IPS-18a (cell line): Measurements from ENCODE around the gene RTN4.

ENCODE experiments used
- H3K27ac ChIP-seq: one replicate; pipeline ENCODE4 v1.5.1; 2013; ENCODE audit warnings: low read length
- H3K27me3 ChIP-seq: one replicate; pipeline ENCODE4 v1.6.1; 2013; ENCODE audit warnings: mild to moderate bottlenecking, low read length; ENCODE audit not compliant: control insufficient read depth, insufficient read depth
- H3K36me3 ChIP-seq: one replicate; pipeline ENCODE4 v1.6.1; 2013; ENCODE audit warnings: low read depth, low read length; ENCODE audit not compliant: control insufficient read depth
- H3K4me1 ChIP-seq: one replicate; pipeline ENCODE4 v1.6.1; 2013; ENCODE audit warnings: low read depth, low read length; ENCODE audit not compliant: control insufficient read depth
- H3K4me3 ChIP-seq: one replicate; pipeline ENCODE4 v1.5.1; 2013; ENCODE audit warnings: low read length
- H3K9ac ChIP-seq: one replicate; pipeline ENCODE4 v1.6.1; 2013; ENCODE audit warnings: mild to moderate bottlenecking, low read length, moderate library complexity
- H3K9me3 ChIP-seq: one replicate; pipeline ENCODE4 v1.6.1; 2013; ENCODE audit warnings: low read depth, low read length; ENCODE audit not compliant: control insufficient read depth

Gene RTN4

GRCh38 chr2:54964271-54964670 lies 86.0 kb downstream of the RTN4 start:
- no peaks in the 10 kb centered on the region for H3K27me3 ChIP-seq
- H3K4me3 ChIP-seq, result no peak overlapping the region
- H3K27ac ChIP-seq, result no peak overlapping the region
- H3K4me1 ChIP-seq, result no peaks in the 10 kb centered on the region
- no peak overlapping the region for H3K9ac ChIP-seq
- H3K9me3 ChIP-seq, result no peaks in the 10 kb centered on the region
- H3K36me3 ChIP-seq, result no peaks in the 10 kb centered on the region

GRCh38 chr2:54963476-54963875 lies 86.8 kb downstream of the RTN4 start:
- no peaks in the 10 kb centered on the region for H3K27me3 ChIP-seq
- H3K9me3 ChIP-seq, result no peaks in the 10 kb centered on the region
- no peaks in the 10 kb centered on the region for H3K36me3 ChIP-seq
- no peak overlapping the region for H3K27ac ChIP-seq
- H3K4me1 ChIP-seq, result no peaks in the 10 kb centered on the region
- H3K9ac ChIP-seq, result no peak overlapping the region
- no peak overlapping the region for H3K4me3 ChIP-seq

DNA sequence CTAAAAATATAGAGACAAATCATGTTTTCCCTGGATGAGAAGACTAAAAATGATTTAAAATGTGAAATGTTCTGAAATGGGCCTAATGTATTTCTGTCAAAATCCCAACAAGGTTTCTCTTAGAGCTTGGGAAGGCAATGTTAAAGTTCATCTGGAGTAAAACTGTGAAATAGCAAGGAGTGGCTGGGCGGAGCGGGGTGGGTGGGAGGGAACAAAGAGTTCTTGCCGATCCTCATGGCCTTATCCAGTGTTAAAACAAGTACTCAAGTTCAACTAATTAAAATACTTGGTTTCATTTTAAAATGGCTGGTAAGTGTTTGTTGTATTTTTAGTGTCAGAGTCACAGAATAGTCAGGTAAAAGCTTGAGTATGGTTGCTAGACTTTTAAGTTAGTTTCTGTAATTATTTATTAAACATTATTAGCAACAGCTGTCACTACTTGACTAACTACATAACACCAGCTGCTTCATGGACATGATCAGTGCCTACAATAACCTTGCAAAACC lies 87.3 kb downstream of the RTN4 start:
- Histone ChIP-seq H3K27ac (no peak overlapping the region), H3K4me3 (no peak overlapping the region), H3K36me3 (no peaks in the 10 kb centered on the region), H3K27me3 (no peaks in the 10 kb centered on the region), H3K9me3 (no peaks in the 10 kb centered on the region), H3K9ac (no peak overlapping the region), H3K4me1 (no peaks in the 10 kb centered on the region)

- Histone ChIP-seq H3K27ac (no peak overlapping the region), H3K27me3 (no peaks in the 10 kb centered on the region), H3K9me3 (no peaks in the 10 kb centered on the region), H3K36me3 (no peaks in the 10 kb centered on the region), H3K9ac (no peak overlapping the region), H3K4me1 (no peaks in the 10 kb centered on the region), H3K4me3 (no peak overlapping the region)
Measured at GRCh38 chr2:54962511-54962910, 87.7 kb downstream of the RTN4 start.

DNA sequence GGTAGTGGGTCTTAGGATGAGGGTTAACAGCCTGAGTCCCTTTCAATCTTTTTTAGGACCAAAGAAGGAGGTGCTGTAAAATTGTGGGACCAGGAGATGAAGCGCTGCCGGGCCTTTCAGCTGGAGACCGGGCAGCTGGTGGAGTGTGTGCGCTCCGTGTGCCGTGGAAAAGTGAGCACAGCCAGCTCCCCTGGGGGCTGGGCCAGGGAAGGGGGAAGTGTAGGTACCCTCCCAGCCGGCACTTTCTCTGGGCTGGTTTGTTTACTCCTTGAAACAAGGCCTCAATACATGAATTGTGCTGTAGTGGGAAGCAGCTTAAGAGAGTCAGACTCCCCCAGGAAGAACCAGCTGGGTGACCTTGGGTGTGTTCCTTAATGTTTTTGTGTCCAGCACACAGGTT lies 90.1 kb downstream of the RTN4 start:
- no peak overlapping the region for H3K4me3 ChIP-seq
- no peaks in the 10 kb centered on the region for H3K9me3 ChIP-seq
- no peaks in the 10 kb centered on the region for H3K27me3 ChIP-seq
- H3K27ac ChIP-seq, result no peak overlapping the region
- no peak overlapping the region for H3K9ac ChIP-seq
- H3K4me1 ChIP-seq, result peaks cover 7% of the 10 kb centered on the region
- H3K36me3 ChIP-seq, result no peaks in the 10 kb centered on the region

DNA sequence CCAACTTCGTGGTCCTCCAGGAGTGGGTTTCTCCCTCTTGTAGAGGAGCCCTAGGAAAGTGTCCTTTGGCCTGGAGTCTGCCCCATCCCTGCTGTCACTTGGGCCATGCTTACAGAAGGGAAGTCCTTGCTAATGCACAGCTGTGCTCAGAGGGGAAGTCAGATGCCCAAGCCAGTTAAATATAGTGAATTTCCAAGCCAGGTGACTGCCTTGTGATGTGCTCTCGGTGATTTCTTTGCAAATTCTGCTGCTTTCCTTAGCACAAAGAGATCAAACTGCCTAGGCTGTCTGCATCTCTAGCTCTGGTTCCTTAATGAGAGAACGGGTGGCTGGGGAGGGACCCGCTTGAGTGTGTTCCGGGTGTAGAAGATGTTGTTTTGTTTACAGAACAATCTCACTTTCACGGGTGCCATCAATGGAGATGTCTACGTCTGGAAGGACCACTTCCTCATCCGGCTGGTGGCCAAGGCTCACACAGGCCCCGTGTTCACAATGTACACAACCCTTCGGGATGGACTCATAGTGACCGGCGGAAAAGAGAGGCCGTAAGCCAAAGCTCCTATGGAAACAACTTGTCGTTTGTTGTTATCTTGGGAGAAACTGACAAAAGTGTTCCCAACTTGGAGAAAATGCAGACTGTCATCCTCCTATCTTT lies 91.4 kb downstream of the RTN4 start:
- no peaks in the 10 kb centered on the region for H3K27me3 ChIP-seq
- H3K27ac ChIP-seq, result no peak overlapping the region
- H3K36me3 ChIP-seq, result no peaks in the 10 kb centered on the region
- peaks cover 7% of the 10 kb centered on the region for H3K4me1 ChIP-seq
- no peak overlapping the region for H3K9ac ChIP-seq
- no peaks in the 10 kb centered on the region for H3K9me3 ChIP-seq
- H3K4me3 ChIP-seq, result no peak overlapping the region

- Histone ChIP-seq H3K4me1 (peaks cover 7% of the 10 kb centered on the region), H3K36me3 (no peaks in the 10 kb centered on the region), H3K4me3 (no peak overlapping the region), H3K9ac (no peak overlapping the region), H3K9me3 (no peaks in the 10 kb centered on the region), H3K27ac (no peak overlapping the region), H3K27me3 (no peaks in the 10 kb centered on the region)
Measured at GRCh38 chr2:54957321-54957999, 92.8 kb downstream of the RTN4 start.

DNA sequence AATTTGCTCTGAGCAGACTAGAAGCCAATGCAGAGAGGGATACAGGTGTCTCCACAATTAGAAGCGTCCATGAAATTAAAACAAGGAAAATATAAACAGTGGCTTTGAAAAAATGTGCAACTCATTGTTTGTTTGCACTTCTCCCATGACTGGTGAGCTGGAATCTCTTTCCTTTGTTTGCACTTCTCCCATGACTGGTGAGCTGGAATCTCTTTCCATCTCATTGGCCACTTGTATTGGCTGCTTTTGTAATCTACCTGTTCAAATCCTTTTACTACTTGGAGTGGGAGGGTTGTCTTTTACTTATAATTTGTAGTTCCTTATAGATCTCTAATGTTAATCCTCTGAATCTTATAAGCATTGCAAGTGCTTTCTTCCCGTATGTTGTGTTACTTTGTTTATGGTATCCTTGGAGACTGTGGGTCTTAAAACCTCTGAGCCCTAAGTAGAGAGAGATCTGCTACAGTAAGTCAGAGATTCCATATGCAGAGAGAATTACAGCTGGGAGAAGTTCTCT lies 94.1 kb downstream of the RTN4 start:
- Histone ChIP-seq H3K27me3 (no peaks in the 10 kb centered on the region), H3K4me1 (peaks cover 7% of the 10 kb centered on the region), H3K27ac (no peak overlapping the region), H3K4me3 (no peak overlapping the region), H3K9ac (no peak overlapping the region), H3K9me3 (no peaks in the 10 kb centered on the region), H3K36me3 (no peaks in the 10 kb centered on the region)

GRCh38 chr2:54955358-54956110 lies 94.7 kb downstream of the RTN4 start:
- H3K27me3 ChIP-seq, result no peaks in the 10 kb centered on the region
- H3K9ac ChIP-seq, result no peak overlapping the region
- H3K4me3 ChIP-seq, result no peak overlapping the region
- H3K4me1 ChIP-seq, result peaks cover 7% of the 10 kb centered on the region
- no peak overlapping the region for H3K27ac ChIP-seq
- H3K9me3 ChIP-seq, result no peaks in the 10 kb centered on the region
- H3K36me3 ChIP-seq, result no peaks in the 10 kb centered on the region

DNA sequence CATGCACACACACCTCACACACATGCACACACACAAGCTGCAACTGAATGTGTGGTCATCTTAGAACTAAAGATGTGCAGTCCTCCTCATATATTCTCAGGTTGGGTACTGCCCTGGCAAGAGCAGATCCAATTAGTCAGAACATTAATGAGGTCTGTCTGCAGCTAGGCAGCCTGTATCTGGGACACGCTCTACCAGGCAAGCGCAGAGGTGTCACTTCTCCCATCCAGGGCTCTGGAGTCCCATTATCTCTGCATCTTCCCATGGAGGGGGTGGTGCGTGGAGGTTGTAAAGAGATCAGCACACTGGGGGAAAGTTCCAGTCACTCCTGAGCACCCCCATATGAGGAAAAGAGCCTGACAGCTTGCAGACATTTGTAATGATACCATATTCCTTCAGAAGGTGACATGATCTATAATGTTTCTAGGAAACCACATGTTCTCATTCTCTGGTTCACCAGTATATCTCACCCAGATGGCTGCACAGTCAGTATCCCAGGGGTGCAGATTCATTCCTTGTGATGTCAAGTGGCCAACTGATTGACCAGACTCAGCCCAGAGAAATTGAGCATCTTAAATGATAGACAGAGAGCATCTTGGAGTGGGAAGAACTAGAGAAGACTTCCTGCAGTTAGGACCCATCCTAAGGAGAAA lies 95.4 kb downstream of the RTN4 start:
- Histone ChIP-seq H3K4me3 (no peak overlapping the region), H3K9ac (no peak overlapping the region), H3K27ac (no peak overlapping the region), H3K9me3 (no peaks in the 10 kb centered on the region), H3K27me3 (no peaks in the 10 kb centered on the region), H3K36me3 (no peaks in the 10 kb centered on the region), H3K4me1 (peaks cover 7% of the 10 kb centered on the region)

GRCh38 chr2:54954158-54954557 lies 96.1 kb downstream of the RTN4 start:
- no peaks in the 10 kb centered on the region for H3K36me3 ChIP-seq
- no peak overlapping the region for H3K4me3 ChIP-seq
- no peaks in the 10 kb centered on the region for H3K9me3 ChIP-seq
- H3K9ac ChIP-seq, result no peak overlapping the region
- peaks cover 7% of the 10 kb centered on the region for H3K4me1 ChIP-seq
- no peaks in the 10 kb centered on the region for H3K27me3 ChIP-seq
- no peak overlapping the region for H3K27ac ChIP-seq
